K562 (cell line): ENCODE data around the gene SNIP1.

Experiments used
- ELK1 ChIP-seq: sonication (generic); formaldehyde crosslinking; IDR thresholded peaks from 2 replicates; pipeline ENCODE4 v1.8.1; 2022; ENCODE audit warnings: missing genetic modification reagents
- IRF2 ChIP-seq: sonication (generic); formaldehyde crosslinking; IDR thresholded peaks from 2 replicates; pipeline ENCODE4 v1.8.1; 2022; ENCODE audit warnings: mild to moderate bottlenecking, missing genetic modification reagents
- SMAD3 ChIP-seq: fragments of 450-650 bp; formaldehyde crosslinking; conservative IDR thresholded peaks from 2 replicates; pipeline ENCODE4 v1.4.0; 2020; ENCODE audit warnings: mild to moderate bottlenecking

- no peak for TF ChIP-seq SMAD3
- no peak for TF ChIP-seq IRF2 (CRISPR knock-in tag)
- no peak for TF ChIP-seq ELK1
Observed at GRCh38 chr1:37557402-37557801, 3.3 kb upstream of the SNIP1 start.
